MCF 10A (cell line): Measurements from ENCODE around the gene NKG7. TPM values are rescaled to one million over a fixed set of nuclear protein-coding genes. Genes with fewer than 3 reads are reported as not detected.
"Not testable (repeated sequence)": the region's sequence is repeated elsewhere in the genome, so short reads cannot be mapped to it uniquely, and the experiment has no call there.

Experiments used
- BruUV-seq: library from RNA; stranded (reverse); fragments of 400-500 nt; replicated peaks from 2 replicates; lab custom pipeline; 2021; lab: Mats Ljungman, UMichigan
- CTCF ChIA-PET: fragments of 300-600 bp; sonication (Branson Sonifier 250); formaldehyde crosslinking; extraction: SDS; loops from one replicate; lab custom pipeline; 2021; ENCODE audit warnings: antibody characterized with exemption, inconsistent platforms; lab: Yijun Ruan, JAX
- POLR2A ChIA-PET: fragments of 300-600, 350-650 bp; sonication (Branson Sonifier 250); formaldehyde crosslinking; extraction: SDS; loops from one replicate; lab custom pipeline; 2020; ENCODE audit warnings: antibody characterized with exemption, inconsistent platforms; lab: Yijun Ruan, JAX
- DNase-seq: peaks from one replicate; pipeline ENCODE4 v3.0.0-alpha.2; 2018; ENCODE audit not compliant: unreplicated experiment
- H3K27ac Mint-ChIP-seq: one replicate; pipeline ENCODE4 v1.8.0; 2022; ENCODE audit warnings: mild to moderate bottlenecking, low read depth, mixed read lengths; ENCODE audit not compliant: unreplicated experiment
- H3K27me3 Mint-ChIP-seq: one replicate; pipeline ENCODE4 v1.8.0; 2022; ENCODE audit warnings: mixed read lengths; ENCODE audit not compliant: insufficient read depth, unreplicated experiment
- H3K36me3 Mint-ChIP-seq: one replicate; pipeline ENCODE4 v1.8.0; 2022; ENCODE audit warnings: mild to moderate bottlenecking, moderate library complexity, mixed read lengths; ENCODE audit not compliant: insufficient read depth, unreplicated experiment
- H3K4me1 Mint-ChIP-seq: one replicate; pipeline ENCODE4 v1.8.0; 2022; ENCODE audit warnings: mixed read lengths; ENCODE audit not compliant: insufficient read depth, unreplicated experiment
- H3K4me3 Mint-ChIP-seq: one replicate; pipeline ENCODE4 v1.8.0; 2022; ENCODE audit warnings: mild to moderate bottlenecking, moderate library complexity, mixed read lengths; ENCODE audit not compliant: unreplicated experiment
- H3K9me3 Mint-ChIP-seq: one replicate; pipeline ENCODE4 v1.8.0; 2022; ENCODE audit warnings: mixed read lengths; ENCODE audit not compliant: unreplicated experiment
- intact Hi-C: fragments of 100-400 bp; cut with micrococcal nuclease; formaldehyde crosslinking; loops from 2 replicates; pipeline ENCODE4 v1.14.1; 2022
- total RNA-seq: library from RNA; stranded (reverse); gene quantifications from 2 replicates; pipeline ENCODE4 v1.2.3, GENCODE V29; 2022
- TF ChIP-seq, protein P1 (sequence below): fragments of 200-600 bp; IDR thresholded peaks from one replicate; pipeline ENCODE4 v1.8.0; 2022; ENCODE audit warnings: antibody characterized with exemption, mild to moderate bottlenecking; ENCODE audit not compliant: unreplicated experiment

The NKG7 gene
- total RNA-seq, 1 experiment from 2014 or later = not detected

DNA sequence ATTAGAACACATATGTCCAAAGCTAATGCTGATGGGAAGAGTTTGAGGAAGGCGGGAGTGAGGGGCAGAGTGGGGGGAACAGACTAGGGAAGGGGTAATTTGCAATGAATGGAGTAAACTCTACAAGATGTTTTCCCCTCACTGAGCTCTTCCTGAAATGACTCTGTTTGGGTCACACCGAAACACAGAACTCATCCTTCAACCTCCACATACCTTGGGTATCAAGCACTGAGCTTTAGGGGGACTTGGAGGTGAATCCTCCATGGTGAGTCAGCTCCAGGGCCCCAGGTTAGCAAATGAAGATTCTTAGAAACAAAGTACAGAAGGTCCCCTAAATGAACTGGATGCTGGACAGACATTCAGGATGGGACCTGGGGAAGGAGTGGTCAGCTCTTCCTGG is 46.3 kb upstream of the NKG7 start:
- Mint-ChIP-seq H3K36me3 (no peaks in the 10 kb centered on the region), H3K4me3 (no peak overlapping the region), H3K9me3 (no peaks in the 10 kb centered on the region), H3K4me1 (no peaks in the 10 kb centered on the region), H3K27me3 (no peaks in the 10 kb centered on the region), H3K27ac (no peak overlapping the region)
- TF ChIP-seq, protein P1, sequence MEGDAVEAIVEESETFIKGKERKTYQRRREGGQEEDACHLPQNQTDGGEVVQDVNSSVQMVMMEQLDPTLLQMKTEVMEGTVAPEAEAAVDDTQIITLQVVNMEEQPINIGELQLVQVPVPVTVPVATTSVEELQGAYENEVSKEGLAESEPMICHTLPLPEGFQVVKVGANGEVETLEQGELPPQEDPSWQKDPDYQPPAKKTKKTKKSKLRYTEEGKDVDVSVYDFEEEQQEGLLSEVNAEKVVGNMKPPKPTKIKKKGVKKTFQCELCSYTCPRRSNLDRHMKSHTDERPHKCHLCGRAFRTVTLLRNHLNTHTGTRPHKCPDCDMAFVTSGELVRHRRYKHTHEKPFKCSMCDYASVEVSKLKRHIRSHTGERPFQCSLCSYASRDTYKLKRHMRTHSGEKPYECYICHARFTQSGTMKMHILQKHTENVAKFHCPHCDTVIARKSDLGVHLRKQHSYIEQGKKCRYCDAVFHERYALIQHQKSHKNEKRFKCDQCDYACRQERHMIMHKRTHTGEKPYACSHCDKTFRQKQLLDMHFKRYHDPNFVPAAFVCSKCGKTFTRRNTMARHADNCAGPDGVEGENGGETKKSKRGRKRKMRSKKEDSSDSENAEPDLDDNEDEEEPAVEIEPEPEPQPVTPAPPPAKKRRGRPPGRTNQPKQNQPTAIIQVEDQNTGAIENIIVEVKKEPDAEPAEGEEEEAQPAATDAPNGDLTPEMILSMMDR = no peak
- DNase-seq = no peak
- BruUV-seq = no TSS peak
- intact Hi-C loops = no loop called here
- CTCF ChIA-PET = interaction anchor here (0.8 to 2.6 kb wide), 2 partner anchors 14 to 97 kb away, joined by 3 to 9 read pairs; no protein-coding TSS in a partner anchor
- POLR2A ChIA-PET = interaction anchor here (0.6 kb wide), 1 partner anchor 13 kb away, joined by 3 read pairs; no protein-coding TSS in a partner anchor

DNA sequence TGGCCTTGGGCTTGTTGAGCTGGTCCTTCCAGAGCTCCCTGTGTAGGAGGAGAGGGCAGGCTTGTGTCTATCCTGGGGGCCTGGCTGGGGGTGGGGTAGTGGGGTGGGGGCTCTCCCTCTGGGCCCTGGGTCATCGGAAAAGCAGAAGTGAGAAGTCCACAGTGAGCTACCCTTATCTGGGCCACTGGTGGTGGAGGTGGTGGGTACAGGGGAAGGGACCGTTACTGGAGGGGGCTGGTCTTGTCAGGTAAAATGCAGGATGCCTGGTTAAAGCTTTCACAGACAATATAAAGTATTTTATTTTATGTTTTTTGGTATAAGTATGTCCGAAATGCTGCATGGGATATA is 45.3 kb upstream of the NKG7 start:
- H3K4me3 Mint-ChIP-seq = no peak overlapping the region
- no TSS peak for BruUV-seq

DNA sequence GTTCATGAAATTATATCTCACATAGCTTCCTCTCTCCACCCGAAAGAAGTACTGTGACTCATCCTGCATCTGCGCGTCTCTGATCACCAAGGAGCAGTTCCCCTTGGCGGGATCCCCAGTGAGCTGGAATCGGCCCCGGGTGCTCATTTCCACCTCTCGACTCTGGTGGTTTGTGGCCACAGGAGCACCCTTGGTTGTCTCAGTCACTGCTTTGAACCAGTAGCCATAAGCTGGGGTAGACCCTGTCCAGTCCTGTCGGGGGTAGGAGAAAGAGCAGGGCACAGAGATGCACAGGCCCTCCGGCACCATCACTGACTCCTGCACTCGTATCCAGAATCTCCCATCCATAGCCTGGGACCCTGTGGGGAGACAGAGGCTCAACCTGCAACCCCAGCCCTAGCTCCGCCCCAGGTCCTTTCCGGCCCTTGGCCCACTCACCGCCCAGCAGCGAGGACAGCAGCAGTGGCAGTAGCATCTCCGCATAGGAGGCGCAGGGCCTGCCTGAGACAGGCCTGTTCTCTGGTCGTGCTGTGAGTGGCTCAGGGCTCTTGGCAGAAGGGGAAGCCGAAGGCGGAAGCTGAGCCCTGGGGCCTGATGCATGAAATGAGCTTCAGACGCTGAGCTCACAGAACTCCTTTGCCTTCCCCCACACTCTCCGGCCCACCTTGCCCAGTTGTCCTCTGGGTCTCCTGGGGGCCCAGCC is 44.8 kb upstream of the NKG7 start, which contains the start of gene SIGLEC10:
Gene SIGLEC10 (minus strand): TSS at position 536 of the 703 bp plus-strand sequence. CDS start 61 bp downstream, at position 475.
- no peak for DNase-seq
- BruUV-seq = no TSS peak
- Mint-ChIP-seq H3K9me3 (no peaks in the 10 kb centered on the region), H3K36me3 (no peaks in the 10 kb centered on the region), H3K4me3 (no peak within 1 kb of the TSS), H3K27ac (no peak within 1 kb of the TSS), H3K4me1 (no peaks in the 10 kb centered on the region), H3K27me3 (no peaks in the 10 kb centered on the region)
- intact Hi-C loops = no loop called here
- ChIA-PET POLR2A (interaction anchor here (0.9 kb wide), 1 partner anchor 78 kb away, joined by 3 read pairs; no protein-coding TSS in a partner anchor), CTCF (interaction anchor here (0.6 to 2.6 kb wide), 6 partner anchors 19 to 1227 kb away, joined by 3 to 9 read pairs (median 4); no protein-coding TSS in a partner anchor)
- TF ChIP-seq, protein P1 = no peak

More for the DNA sequence above, 45.3 kb upstream of the NKG7 start:
- TF ChIP-seq, protein P1 = no peak
- POLR2A ChIA-PET = interaction anchor here (0.9 kb wide), 1 partner anchor 78 kb away, joined by 3 read pairs; no protein-coding TSS in a partner anchor
- Mint-ChIP-seq H3K9me3 (no peaks in the 10 kb centered on the region), H3K4me1 (no peaks in the 10 kb centered on the region), H3K27ac (no peak overlapping the region), H3K27me3 (no peaks in the 10 kb centered on the region), H3K36me3 (no peaks in the 10 kb centered on the region)
- CTCF ChIA-PET = interaction anchor here (0.6 to 2.6 kb wide), 6 partner anchors 19 to 1227 kb away, joined by 3 to 9 read pairs (median 4); no protein-coding TSS in a partner anchor
- DNase-seq = no peak
- intact Hi-C loops = no loop called here

DNA sequence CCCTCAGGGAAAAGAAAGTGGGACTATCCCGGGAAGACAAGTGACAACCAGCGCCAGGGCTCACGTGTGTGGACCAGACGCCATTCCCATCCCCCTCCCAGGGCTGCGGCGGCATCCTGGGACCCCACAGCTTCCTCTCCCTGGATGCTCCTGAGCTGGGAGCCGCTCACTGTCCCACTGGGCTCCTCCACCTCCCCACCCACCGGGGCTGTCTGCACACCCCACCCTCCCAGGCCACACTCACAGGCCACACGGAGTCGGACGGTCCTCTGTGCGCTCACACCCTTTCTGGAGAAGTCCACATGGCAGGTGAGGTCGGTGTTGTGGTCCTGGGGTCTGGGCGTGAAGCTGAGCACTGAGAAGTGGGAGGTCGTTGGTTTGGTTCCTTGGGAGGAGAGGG is 44.0 kb upstream of the NKG7 start:
- H3K4me1 Mint-ChIP-seq, BruUV-seq, H3K4me3 Mint-ChIP-seq, H3K27ac Mint-ChIP-seq, intact Hi-C loops, POLR2A ChIA-PET, DNase-seq, H3K9me3 Mint-ChIP-seq, H3K27me3 Mint-ChIP-seq, H3K36me3 Mint-ChIP-seq: not testable (repeated sequence)
- CTCF ChIA-PET = interaction anchor here (1.7 to 2.6 kb wide), 2 partner anchors 56 to 99 kb away, joined by 6 to 9 read pairs; no protein-coding TSS in a partner anchor
